ENCODE measurements around the gene XAGE1B.
"Not testable (repeated sequence)": the region's sequence is repeated elsewhere in the genome, so short reads cannot be mapped to it uniquely, and the experiment has no call there.

The XAGE1B gene

GRCh38 chrX:52516987-52517325 lies at the start of gene XAGE1B:
Gene XAGE1B, minus strand, starts transcription at chrX:52517063. Its CDS starts 1,536 bp downstream, at chrX:52515527.
- not testable (repeated sequence) for DNase-seq (ENCODE audit: low read depth in 2 of 2)

- DNase-seq (ENCODE audit: low read depth in 2 of 2): no peak
These were observed 46.2 kb upstream of the XAGE1B start for GRCh38 chrX:52563105-52563504.

GRCh38 chrX:52558140-52558539 lies 41.3 kb upstream of the XAGE1B start:
- no peak for DNase-seq (ENCODE audit: low read depth in 2 of 2)

- no peak for DNase-seq (ENCODE audit: low read depth in 2 of 2)
These were observed 39.9 kb upstream of the XAGE1B start for GRCh38 chrX:52556741-52557140.

- no peak for DNase-seq (ENCODE audit: low read depth in 2 of 2)
These were observed 37.3 kb upstream of the XAGE1B start for GRCh38 chrX:52553995-52554642.

- not testable (repeated sequence) for DNase-seq (ENCODE audit: low read depth in 2 of 2)
These were observed 31.9 kb upstream of the XAGE1B start for GRCh38 chrX:52548769-52549168.

- no peak for DNase-seq (ENCODE audit: low read depth in 2 of 2)
These were observed 27.4 kb upstream of the XAGE1B start for GRCh38 chrX:52544147-52544840.

GRCh38 chrX:52542311-52542710 lies 25.4 kb upstream of the XAGE1B start:
- no peak for DNase-seq (ENCODE audit: low read depth in 2 of 2)

- not testable (repeated sequence) for DNase-seq (ENCODE audit: low read depth in 2 of 2)
These were observed 24.2 kb upstream of the XAGE1B start for GRCh38 chrX:52541051-52541450.

GRCh38 chrX:52516110-52516986 lies 515 bp downstream of the XAGE1B start:
- not testable (repeated sequence) for DNase-seq (ENCODE audit: low read depth in 2 of 2)

- DNase-seq (ENCODE audit: low read depth in 2 of 2): not testable (repeated sequence)
These were observed 5.7 kb downstream of the XAGE1B start for GRCh38 chrX:52511126-52511525.

- no peak for DNase-seq (ENCODE audit: low read depth in 2 of 2)
These were observed 6.9 kb downstream of the XAGE1B start for GRCh38 chrX:52509916-52510315.

GRCh38 chrX:52507331-52507730 lies 9.5 kb downstream of the XAGE1B start:
- DNase-seq (ENCODE audit: low read depth in 2 of 2): no peak

GRCh38 chrX:52504551-52504950 lies 12.3 kb downstream of the XAGE1B start:
- no peak for DNase-seq (ENCODE audit: low read depth in 2 of 2)

GRCh38 chrX:52501362-52501761 lies 15.5 kb downstream of the XAGE1B start:
- DNase-seq (ENCODE audit: low read depth in 2 of 2): not testable (repeated sequence)

- not testable (repeated sequence) for DNase-seq (ENCODE audit: low read depth in 2 of 2)
These were observed 20.5 kb downstream of the XAGE1B start for GRCh38 chrX:52496419-52496772.

- not testable (repeated sequence) for DNase-seq (ENCODE audit: low read depth in 2 of 2)
These were observed 21.1 kb downstream of the XAGE1B start, which contains the start of gene XAGE1A for GRCh38 chrX:52495545-52496418. Gene XAGE1A, plus strand, starts transcription at chrX:52495808. Its CDS starts 1,554 bp downstream, at chrX:52497362.

GRCh38 chrX:52471301-52471700 lies 45.6 kb downstream of the XAGE1B start:
- DNase-seq (ENCODE audit: low read depth in 2 of 2): not testable (repeated sequence)
